GM12875 (cell line): ENCODE measurements around the gene CDH2.

Experiments
- H3K4me3 ChIP-seq: one replicate; pipeline ENCODE4 v1.5.1; 2011; ENCODE audit warnings: low read depth, low read length, control low read depth
- CTCF ChIP-seq: IDR thresholded peaks from 2 replicates; pipeline ENCODE4 v1.5.1; 2011; ENCODE audit warnings: low read depth, mild to moderate bottlenecking, control low read depth, inconsistent platforms, low read length, moderate library complexity, borderline replicate concordance; ENCODE audit not compliant: insufficient read depth

The CDH2 gene

GRCh38 chr18:28168725-28169124, 8.2 kb downstream of the CDH2 start:
- no peak for TF ChIP-seq CTCF

DNA sequence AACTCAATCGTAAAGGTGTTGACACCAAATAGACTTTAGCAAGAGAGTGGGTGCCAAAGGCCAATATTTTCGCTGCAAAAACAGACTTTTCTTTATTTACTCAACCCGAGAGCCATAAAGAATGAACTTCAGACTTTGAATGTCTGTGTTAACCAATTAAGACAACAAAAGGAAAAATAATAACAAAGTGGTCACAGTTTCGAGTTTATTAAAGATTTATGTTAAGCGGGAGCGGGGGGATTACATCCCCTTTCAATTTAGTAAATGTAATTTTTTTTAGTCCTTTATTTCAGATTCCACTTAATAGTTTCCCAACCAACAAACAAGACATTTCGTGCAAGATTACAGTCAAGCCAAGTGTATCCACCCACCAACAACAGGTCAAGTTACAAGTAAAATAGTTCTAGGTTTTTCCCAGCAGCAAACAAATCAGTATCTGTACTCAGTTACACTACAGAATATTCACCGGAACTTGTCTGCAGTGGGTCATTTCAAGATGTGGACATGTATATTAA, 9.0 kb downstream of the CDH2 start:
- no peak overlapping the region for H3K4me3 ChIP-seq
- no peak for TF ChIP-seq CTCF

More at GRCh38 chr18:28168725-28169124, 8.2 kb downstream of the CDH2 start:
- H3K4me3 ChIP-seq: no peak overlapping the region

- no peak for TF ChIP-seq CTCF
Observed at GRCh38 chr18:28164771-28165483, 12.0 kb downstream of the CDH2 start.

GRCh38 chr18:28163201-28163775, 13.6 kb downstream of the CDH2 start:
- TF ChIP-seq CTCF: no peak
- H3K4me3 ChIP-seq: no peak overlapping the region

More at GRCh38 chr18:28164771-28165483, 12.0 kb downstream of the CDH2 start:
- H3K4me3 ChIP-seq: no peak overlapping the region

DNA sequence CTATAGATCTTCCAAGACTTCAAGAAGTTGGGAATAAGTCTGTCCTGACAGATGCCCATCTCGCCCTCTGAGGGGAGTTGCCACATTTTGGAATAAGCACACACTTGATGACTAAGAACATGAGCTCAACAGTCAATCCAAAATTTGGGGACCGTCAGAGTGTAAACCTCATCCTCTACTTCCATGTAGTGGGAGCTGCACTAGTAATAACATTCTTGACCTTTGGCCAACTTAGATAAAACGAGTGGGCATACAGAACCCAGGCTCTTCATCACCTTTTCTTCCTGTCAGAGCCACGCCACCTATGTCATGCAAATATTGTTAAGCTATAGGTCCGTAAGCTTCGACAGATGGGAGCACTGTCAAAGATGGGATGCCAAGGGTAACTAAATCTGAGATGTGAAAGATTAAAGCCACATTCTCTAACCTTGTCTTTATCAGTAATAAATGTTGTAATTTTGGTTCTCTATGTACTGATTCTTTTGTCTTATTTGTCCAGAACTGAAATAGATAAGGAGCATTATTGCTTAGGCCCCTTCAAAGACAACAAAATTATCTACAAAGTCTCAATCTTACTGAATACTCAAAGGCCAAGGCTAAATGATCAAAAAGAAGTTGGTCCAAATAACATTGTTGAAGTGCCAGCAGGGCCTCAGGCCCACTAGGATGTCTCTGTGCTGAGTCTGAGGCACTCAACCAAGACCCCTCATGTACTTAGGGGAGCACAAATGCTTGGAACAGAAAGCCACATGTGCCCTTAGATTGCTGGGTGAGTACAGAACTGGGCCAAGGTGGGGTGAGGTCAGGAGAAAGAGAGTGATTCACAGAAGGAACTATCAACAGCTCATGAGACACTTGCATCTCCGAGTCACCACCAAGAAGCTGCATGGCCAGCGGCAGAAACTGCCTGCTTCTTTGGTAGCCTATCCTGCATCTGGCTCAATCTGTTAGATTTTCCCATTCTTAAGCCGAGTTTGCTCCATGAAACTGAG, 15.0 kb downstream of the CDH2 start:
- H3K4me3 ChIP-seq: no peak overlapping the region
- no peak for TF ChIP-seq CTCF

GRCh38 chr18:28159055-28159454, 17.9 kb downstream of the CDH2 start:
- no peak for TF ChIP-seq CTCF
- H3K4me3 ChIP-seq: no peak overlapping the region
